ENCODE measurements around the gene CMC4.
A peak's percentile ranks its signal among the peaks of the same experiment; 100 is the strongest.

DNA sequence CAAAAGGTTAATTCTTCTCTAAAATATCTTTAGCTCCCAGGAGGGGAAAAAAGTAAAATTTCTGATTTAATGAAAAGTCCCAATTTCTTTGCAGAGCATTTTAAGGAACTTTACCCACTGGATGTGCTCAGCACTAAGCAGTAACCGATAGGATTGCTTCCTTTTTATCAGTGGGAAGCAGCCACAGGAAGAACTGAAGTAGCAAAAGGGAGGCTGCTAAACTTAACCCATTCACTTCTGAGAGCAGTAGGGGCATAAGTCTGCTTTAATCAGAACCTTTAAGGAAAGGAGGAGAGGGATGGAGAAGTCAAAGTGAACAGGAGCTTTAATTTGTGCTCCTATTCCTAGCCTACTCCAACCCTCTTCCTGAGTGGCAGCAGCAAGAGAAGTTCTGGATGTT is 48.4 kb downstream of the CMC4 start, which contains the start of gene F8:
- TF ChIP-seq CTCF (IDR thresholded peaks at IDR 0.05 in 4 of 5, conservative IDR thresholded peaks at IDR 0.05 in 1 of 5) (no peak), POLR2A (IDR thresholded peaks at IDR 0.05) (peak; percentile 6 to 14)

Measured in gastrocnemius medialis (tissue), 4 donors.